GM18520 (cell line): ENCODE results near the gene MTMR12.
A peak's percentile ranks its signal among the peaks of the same experiment; 100 is the strongest.

Experiments used
- ATAC-seq: cut with Tn5 transposase; IDR thresholded peaks from one replicate; pipeline ENCODE4 v1.9.1; 2021; ENCODE audit not compliant: unreplicated experiment

Gene MTMR12, protein sequence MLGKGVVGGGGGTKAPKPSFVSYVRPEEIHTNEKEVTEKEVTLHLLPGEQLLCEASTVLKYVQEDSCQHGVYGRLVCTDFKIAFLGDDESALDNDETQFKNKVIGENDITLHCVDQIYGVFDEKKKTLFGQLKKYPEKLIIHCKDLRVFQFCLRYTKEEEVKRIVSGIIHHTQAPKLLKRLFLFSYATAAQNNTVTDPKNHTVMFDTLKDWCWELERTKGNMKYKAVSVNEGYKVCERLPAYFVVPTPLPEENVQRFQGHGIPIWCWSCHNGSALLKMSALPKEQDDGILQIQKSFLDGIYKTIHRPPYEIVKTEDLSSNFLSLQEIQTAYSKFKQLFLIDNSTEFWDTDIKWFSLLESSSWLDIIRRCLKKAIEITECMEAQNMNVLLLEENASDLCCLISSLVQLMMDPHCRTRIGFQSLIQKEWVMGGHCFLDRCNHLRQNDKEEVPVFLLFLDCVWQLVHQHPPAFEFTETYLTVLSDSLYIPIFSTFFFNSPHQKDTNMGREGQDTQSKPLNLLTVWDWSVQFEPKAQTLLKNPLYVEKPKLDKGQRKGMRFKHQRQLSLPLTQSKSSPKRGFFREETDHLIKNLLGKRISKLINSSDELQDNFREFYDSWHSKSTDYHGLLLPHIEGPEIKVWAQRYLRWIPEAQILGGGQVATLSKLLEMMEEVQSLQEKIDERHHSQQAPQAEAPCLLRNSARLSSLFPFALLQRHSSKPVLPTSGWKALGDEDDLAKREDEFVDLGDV

DNA sequence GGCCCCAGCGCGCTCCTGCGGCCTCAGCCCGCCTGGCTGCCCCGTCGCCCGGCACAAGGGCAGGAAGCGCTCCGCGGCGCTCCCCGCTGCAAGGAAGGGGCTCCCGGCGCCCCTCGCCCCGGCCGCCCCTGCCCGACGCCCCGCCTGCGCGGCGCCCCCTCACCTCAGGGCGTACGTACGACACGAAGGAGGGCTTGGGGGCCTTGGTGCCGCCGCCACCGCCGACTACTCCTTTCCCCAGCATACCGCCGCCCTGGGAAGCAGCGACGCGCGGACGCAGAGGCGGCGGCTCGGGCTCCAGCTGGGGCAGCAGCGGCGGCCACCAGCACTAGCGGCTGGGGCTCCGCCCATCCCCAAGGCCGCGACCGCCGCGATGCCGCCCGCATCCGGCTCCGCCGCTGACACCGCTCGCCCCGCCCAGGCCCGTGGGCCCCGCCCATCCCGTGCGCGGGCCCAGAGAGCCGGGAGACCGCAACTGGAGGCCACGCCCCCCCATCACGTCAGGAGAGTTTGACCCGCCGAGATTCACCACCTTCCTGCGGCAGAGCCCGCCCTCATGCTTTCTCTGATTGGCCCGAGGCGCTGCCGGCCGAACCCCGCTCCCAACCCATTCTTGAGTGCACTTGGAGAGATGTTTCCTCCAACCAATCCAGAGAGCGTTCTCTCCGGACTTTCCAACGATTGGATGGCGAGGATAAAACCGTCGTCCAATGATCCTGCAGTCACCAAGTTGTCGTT, at the start of gene MTMR12:
TSS of gene MTMR12 (minus strand) at position 345 of the 738 bp plus-strand sequence. CDS start at position 244, 101 bp downstream.
- ATAC-seq, result peak; percentile 92

DNA sequence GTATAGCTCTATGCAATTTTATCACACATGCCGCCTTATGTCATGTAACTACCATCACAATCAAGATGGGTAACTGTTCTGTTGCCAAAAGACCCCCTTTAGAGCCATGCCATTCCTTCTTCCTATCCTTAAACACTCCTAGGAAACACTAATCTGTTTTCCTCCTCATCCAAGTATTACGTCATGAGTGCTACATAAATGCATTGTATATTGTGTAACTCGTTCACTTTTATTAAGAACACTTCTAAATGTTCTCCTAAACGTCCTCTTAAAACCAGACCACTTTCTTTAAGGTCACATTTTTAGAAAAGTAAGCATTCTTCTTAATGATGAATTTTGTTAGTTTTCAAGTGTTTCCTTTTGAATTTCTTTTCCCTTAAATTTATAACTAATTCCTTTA, 49.8 kb upstream of the MTMR12 start:
- no peak for ATAC-seq

DNA sequence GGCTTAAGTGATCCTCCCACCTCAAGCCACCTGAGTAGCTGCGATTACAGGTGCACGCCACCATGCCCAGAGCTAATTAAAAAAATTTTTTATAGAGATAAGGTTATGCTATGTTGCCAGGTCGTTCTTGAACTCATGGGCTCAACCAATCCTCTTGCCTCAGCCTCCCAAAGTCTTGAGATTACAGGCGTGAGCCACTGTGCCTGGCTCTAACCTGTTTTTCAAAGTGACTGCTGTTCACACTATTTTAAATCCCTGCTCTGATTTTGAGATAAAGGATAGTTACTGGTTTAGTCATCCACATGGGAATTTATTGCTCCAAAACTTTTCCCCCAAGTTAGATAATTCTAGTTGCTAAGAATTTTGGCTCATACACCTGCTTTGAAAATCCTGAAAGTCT, 48.2 kb upstream of the MTMR12 start:
- ATAC-seq, result no peak

DNA sequence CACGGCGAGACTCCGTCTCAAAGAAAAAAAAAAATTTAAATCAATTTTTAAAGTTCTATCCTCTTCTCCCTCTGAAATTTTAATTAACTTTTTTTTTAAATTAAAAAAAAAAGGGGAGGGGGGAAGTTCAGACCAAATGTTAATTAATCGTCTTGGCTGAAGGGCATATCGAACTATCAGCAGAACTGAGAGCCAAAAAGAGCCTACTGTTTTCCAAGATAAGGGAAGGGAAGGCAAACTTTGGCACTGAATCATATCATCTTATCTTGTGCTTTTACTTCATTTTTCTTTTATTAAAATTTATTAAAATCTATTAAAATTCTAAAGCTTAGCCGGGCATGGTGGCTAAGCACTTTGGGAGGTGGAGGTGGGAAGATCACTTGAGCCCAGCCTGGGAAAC, 45.9 kb upstream of the MTMR12 start:
- ATAC-seq, result no peak

DNA sequence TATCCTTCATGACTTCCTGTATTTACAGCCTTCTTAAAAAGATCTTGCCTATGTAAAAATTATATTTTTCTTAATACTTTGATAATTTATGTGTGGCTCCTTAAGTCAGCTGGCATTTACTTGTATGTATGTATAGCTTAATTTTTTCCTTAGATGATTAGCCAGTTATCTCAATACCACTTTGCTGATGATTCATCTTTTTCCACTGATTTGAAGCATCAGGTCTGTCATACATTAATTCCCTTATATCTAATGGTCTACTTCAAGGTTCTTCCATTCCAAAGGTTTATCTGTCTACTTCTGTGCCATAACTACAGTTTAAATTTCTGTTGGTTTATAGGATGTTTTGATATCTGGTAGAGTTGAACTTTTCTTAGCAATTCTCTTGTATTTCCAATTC, 44.9 kb upstream of the MTMR12 start:
- no peak for ATAC-seq

DNA sequence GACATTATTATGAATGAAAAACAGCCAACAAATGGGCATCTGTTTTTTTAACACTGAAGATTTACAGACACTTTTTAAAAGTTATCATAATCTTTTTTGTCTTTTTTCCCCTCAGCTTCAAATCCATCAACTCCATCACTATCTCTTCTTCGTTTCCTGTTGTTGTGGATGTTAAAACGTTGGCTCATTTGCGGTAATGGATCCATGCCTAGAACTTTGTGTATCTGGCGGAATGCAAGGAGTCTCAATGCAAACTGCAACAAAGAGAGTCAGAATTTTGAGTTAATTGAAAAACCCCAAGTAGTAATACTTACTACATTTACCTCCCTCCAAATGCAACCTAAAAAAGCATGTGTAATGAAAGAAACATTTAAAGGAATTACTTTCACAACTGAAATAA, 42.9 kb upstream of the MTMR12 start:
- no peak for ATAC-seq

DNA sequence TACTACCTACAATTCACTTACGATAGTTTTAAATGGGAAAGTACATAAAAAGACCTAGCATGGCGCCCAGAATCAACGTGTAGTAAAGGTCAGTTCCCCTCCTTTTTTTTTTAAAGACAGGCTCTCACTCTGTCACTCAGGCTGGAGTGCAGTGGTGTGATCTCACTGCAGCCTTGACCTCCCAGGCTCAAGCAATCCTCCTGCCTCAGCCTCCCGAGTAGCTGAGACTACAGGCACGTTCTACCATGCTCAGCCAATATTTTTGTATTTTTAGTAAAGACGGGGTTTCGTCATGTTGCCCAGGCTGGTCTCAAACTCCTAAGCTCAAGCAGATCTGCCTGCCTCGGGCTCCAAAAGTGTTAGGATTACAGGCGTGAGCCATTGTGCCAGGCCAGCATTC, 40.7 kb upstream of the MTMR12 start:
- ATAC-seq, result no peak

DNA sequence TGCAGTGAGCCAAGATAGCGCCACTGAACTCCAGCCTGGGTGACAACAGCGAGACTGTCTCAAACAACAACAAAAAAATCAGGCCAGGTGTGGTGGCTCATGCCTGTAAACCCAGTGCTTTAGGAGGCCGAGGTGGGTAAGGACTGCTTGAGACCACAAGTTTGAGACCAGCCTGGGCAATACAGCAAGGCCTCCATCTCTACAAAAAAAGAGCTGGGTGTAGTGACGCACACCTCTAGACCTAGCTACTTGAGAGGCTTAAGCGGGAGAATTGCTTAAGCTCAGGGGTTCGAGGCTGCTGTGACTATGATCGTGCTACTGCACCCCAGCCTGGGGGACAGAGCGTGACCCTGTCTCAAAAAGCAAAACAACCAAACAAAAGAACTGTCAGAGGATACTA, 39.9 kb upstream of the MTMR12 start:
- ATAC-seq, result no peak

DNA sequence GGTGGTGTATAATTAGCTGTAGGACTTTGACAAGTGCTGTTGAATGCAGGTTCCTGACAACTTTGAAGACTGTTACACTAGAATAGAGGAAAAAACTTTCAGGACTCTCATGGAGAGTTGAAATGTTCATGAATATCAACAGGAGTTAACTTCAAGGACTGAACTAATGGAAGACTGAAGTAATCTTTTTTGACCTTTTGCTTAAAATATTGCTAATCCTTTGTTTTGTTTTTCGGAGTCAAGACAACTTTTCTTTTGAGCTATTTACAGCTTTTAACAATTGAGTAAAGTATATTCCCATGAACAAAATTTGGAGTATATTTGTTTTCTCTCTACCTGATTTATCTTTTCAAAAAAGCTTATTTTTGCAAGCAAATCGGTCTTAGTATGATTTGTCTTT, 34.1 kb upstream of the MTMR12 start:
- no peak for ATAC-seq

DNA sequence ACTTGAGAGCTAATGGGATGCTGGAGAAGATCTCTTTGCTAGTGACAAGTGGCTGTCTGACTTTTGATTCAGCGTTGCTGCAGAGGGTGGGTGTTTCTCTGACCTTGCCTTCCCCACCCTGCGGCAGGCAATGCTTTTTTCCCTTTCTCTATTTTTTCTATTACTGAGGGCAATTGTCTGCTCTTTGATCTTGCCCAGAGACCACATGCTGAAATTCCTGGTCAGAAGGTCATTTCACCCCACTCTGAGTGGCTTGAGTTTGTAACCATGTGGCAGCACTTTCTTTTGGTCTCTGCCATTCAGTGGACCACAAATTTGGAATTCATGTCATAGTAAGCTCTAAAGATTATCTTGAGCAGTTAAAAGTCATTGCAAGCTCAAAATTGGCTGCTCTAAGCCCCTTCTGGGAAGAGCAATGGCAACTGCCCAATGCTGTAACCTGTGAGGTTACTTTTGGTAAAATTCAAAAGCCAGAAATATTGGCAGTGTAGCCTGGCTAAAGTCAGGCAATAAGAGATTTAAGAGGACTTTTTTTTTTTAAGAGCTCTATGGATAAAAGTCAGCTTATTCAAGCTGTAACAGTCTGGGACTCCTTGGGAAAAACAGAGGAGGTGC, 30.4 kb upstream of the MTMR12 start:
- ATAC-seq, result no peak

DNA sequence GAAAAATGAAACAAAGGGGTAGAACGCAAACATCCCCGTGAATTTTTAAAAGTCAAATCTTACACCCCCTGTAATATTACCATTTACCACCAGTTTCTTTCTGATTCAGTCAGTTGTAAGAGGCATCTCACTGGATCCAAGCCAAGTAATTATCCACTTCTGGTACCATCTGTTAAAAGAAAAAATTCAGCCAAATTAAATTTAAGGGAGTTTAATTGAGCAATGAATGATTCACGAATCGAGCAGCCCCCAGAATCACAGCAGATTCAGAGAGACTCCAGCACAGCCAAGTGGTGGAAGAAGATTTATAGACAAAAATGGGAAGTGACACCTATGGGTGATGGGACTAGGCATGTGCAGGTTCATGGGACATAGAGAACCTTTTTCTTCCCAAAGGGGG, 29.9 kb upstream of the MTMR12 start:
- no peak for ATAC-seq

DNA sequence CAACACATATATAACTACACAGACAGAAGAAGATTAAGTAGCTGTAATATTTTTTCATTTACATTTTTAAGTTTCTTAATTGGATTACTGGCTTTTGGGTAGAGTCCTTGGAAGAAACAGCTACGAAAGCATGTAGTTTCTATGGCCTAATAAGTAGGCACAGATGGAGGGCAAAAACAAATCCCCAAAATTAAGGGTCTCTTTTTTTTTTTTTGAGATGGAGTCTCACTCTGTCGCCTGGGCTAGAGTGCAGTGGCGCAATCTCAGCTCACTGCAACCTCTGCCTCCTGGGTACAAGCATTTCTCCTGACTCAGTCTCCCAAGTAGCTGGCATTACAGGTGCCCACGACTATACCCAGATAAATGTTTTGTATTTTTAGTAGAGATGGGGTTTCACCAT, 27.1 kb upstream of the MTMR12 start:
- ATAC-seq, result no peak

DNA sequence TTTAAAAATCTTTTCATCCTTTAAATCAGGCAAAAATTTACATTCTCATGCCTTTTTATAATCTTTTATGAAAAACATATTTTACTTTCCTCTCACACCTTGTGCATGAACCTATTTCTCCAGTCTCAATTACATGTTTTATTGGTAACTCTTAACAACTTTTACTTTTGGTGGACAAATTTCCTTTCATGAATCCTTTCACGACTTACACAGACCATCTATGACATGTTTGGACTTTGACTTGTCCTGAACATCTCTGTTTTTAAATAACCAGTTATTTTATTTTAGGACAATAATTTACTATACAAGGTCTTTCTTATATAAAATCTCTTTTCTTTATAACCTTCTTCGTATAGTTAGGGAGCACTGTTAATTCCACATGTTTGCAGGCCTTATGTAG, 26.5 kb upstream of the MTMR12 start:
- no peak for ATAC-seq

DNA sequence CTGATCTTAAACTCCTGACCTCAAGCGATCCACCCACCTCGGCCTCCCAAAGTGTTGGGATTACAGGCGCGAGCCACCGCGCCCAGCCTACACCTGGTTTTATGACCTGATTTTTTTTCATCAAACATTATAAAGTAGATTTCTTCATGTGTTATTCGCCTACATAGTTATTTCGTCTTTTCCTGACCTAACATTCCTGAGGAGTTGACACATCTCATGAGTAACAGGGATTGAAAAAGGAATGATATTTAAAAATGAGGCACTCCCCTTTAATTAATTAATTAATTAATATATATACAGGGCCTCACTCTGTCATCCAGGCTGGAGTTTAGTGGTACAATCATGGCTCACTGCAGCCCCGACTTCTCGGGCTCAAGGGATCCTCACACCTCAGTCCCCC, 20.2 kb upstream of the MTMR12 start:
- no peak for ATAC-seq

DNA sequence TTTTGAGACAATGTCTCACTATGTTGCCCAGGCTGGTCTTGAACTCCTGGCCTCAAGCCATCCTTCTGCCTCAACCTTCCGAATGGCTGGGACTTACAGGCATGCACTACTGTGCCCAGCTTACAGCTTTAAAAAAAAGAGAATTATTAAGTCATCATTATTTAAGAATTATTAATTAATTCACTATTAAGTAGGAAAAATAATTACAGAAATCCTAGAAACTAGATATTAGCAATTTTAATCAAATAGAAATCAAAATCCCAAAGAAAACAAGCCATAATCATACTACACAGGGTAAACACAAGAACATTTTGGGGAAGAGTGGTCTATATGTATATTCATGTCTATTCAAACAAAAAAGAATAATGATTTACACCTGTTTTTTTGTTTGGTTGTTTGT, 19.6 kb upstream of the MTMR12 start:
- ATAC-seq, result no peak

DNA sequence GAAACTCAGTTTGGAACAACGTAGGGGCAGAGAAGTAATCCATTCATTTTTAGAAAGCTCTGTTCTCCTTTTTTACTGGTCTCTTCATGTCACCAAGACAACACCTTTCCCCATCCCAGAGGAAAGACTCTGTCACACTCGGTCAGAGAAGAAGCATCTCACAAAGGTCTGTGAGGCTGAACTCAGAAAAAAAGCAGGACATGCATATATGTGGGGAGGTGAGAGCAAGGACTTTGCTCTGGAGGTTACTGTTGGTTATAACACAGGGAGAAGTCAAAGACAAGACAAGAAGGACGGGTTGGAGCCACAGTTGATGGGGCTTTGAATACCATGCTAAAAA, 19.2 kb upstream of the MTMR12 start:
- no peak for ATAC-seq

DNA sequence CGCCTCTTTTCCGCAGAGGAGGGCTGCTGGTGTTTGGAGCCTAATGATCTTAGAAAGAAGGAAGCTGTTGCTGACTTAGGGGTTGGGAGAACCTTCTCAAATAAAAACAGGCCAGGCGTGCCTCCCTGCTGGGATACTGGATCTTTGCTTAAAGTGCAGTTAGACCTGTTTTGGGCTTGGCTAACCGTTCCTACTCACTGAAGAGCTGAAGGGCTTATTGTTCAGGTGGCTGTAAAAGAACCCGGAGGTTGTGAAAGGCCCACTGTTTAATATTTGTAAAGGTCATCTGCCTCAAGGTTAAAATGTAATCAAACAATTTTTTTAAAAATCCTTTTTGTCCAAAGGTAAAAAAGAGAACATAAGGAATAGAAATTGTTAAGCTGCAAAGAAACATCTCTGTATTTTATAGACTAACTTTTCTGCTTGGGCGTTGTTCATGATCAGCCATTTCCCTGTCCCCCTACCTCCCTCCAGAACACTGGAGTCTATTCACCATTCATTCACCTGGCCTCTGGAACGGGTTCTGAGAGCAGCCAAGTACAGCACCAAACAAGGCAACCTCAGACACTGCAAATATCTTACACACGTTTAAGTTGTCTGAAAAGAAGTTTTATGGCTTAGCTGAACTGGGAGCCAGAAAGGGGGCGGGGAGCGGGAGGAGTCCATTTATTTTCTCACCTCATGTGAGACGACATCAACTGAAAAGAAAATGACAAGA, 18.6 kb upstream of the MTMR12 start:
- no peak for ATAC-seq

DNA sequence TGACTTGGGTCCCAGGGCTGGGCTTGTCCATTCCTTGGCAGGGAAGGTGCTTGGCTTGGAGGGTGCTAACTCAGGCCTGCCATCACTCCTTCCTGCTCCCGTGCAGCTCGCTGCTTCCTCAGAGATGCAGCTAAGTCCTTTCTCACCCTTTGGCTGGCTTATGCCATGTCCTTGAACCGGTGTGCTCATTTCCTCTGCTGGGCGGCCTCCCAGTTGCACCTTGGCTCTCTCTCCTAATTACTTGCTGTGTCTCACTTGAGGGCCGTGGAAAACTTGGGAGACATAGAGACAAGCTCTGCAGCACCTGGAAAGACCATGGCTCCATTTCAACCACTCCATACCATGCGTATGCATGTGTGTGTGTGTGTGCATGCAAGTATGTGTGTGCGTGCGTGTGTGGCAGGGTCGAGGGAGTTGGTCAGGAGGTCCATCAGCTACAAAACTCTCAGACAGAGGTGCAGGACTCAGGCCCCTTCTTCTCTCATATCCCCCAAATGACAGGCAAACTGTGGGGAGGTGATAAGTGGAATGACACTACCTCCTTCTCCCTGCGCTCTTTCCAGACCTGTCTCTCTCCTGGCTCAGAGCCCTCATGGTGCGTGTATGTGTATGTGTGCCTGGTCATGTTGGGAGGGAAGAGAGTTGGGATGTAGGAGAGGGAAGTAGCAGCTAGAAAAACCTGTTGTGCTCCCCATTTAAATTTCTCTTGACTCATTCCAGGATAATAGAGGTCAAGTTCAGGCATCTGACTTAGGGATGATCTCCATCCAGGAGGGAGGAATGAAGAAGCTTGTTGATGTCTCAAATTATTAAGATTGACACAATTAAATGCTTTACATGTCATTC, 17.6 kb upstream of the MTMR12 start:
- no peak for ATAC-seq

DNA sequence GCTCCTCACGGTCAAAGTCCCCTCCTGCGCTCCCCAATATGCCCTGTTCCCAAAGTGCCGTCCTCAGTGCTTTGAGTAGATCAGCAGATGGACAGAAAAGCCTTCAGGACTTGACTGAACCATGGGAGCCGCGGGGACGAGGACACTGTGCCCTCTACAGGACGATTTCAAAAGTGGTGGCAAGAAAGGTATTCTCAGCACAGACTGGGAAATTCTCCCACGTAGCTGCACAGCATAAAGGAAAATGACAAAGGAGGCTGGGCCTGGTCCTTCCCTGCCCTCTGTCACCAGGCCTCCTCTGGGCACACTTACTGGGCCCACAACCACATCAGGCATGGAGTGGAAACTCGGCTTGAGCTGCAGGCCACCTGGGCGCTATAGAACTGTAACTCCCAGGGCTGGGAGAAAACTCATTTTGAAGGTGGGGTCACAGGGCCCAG, 16.7 kb upstream of the MTMR12 start:
- ATAC-seq, result peak; percentile 54

DNA sequence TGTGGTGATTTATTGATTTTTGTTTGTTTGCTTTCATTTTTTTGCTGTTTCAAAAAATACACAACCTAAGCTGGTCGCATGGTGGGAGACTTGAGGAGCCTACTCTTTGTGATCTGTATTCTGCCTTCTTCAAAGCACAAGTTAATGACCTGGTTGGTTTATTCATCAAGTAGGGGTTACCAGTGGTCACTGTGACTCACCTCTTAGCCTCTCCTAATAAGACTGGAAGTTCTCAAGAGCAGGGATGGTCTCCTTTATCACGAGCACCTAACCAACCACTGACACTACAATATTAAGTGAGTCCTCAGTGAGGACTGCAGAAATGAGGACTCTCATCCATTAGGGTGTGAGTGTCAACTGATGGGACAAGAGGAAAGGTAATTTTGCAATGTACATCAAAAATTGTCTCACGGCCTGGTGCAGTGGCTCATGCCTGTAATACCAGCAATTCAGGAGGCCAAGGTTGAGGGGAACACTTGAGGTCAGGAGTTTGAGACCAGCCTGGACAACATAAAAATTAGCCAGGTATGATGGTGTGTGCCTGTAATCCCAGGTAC, 13.6 kb upstream of the MTMR12 start:
- no peak for ATAC-seq
